ENCODE measurements around the gene SAP30BP.

GRCh38 chr17:75737133-75737962 is 70.2 kb downstream of the SAP30BP start:
- TF ChIP-seq, protein P1, sequence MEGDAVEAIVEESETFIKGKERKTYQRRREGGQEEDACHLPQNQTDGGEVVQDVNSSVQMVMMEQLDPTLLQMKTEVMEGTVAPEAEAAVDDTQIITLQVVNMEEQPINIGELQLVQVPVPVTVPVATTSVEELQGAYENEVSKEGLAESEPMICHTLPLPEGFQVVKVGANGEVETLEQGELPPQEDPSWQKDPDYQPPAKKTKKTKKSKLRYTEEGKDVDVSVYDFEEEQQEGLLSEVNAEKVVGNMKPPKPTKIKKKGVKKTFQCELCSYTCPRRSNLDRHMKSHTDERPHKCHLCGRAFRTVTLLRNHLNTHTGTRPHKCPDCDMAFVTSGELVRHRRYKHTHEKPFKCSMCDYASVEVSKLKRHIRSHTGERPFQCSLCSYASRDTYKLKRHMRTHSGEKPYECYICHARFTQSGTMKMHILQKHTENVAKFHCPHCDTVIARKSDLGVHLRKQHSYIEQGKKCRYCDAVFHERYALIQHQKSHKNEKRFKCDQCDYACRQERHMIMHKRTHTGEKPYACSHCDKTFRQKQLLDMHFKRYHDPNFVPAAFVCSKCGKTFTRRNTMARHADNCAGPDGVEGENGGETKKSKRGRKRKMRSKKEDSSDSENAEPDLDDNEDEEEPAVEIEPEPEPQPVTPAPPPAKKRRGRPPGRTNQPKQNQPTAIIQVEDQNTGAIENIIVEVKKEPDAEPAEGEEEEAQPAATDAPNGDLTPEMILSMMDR (IDR thresholded peaks at IDR 0.05), result no peak
- no peak for TF ChIP-seq POLR2A (IDR thresholded peaks at IDR 0.05)

Measured in esophagus squamous epithelium (tissue), 4 donors.